ENCODE measurements around the gene UCK2. TPM values are rescaled to one million over a fixed set of nuclear protein-coding genes. Genes with fewer than 3 reads are reported as not detected.

UCK2 gene
- total RNA-seq, 6 experiments from 2014 or later, result 42.5 to 60.0 (median 52.1) TPM

DNA sequence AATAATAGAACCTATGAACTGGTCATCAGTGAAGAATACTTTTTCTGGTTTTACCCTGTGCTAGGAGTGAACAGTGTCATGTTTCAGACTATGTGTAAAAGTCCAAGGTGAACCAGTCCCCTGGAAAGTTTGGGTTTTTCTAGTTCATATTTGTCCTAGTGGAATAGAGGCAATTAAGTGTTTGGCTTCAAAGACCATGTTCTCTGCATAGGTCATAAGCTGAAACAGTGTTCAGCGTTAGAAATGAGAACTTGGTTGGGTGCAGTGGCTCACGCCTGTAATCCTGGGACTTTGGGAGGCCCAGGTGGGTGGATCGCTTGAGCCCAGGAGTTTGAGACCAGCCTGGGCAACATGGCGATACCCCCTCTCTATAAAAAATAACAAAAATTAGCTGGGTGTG, 77.5 kb downstream of the UCK2 start:
- Mint-ChIP-seq H3K27ac (no peak overlapping the region), H3K4me3 (no peak overlapping the region), H3K4me1 (ENCODE audit: low read depth) (peaks cover 75% of the 10 kb centered on the region), H3K27me3 (ENCODE audit: insufficient read depth) (peaks cover 7% of the 10 kb centered on the region; the same call in 1 of the 2 replicates), H3K36me3 (ENCODE audit: low read depth) (peaks cover 50% of the 10 kb centered on the region), H3K9me3 (no peaks in the 10 kb centered on the region)
- no peak for DNase-seq
- TF ChIP-seq, protein P1, sequence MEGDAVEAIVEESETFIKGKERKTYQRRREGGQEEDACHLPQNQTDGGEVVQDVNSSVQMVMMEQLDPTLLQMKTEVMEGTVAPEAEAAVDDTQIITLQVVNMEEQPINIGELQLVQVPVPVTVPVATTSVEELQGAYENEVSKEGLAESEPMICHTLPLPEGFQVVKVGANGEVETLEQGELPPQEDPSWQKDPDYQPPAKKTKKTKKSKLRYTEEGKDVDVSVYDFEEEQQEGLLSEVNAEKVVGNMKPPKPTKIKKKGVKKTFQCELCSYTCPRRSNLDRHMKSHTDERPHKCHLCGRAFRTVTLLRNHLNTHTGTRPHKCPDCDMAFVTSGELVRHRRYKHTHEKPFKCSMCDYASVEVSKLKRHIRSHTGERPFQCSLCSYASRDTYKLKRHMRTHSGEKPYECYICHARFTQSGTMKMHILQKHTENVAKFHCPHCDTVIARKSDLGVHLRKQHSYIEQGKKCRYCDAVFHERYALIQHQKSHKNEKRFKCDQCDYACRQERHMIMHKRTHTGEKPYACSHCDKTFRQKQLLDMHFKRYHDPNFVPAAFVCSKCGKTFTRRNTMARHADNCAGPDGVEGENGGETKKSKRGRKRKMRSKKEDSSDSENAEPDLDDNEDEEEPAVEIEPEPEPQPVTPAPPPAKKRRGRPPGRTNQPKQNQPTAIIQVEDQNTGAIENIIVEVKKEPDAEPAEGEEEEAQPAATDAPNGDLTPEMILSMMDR (IDR thresholded peaks at IDR 0.05), result no peak

DNA sequence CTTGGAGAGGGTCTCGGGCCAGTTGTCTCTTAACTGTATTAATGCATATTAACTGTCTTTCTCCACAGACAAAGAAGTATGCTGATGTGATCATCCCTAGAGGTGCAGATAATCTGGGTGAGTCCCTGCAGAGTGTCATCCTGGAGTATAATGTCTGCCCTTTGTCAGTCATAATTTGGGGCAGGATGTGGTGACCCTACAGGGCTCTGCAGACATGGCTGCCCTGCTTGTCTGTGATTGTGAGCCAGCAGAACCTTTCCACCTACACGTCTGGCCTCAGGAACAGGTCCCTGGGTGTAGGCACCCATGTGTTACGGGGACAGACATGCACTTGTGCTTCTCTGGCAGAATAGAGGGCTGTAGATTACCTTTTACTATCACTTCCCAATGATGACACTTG, 78.4 kb downstream of the UCK2 start:
- Mint-ChIP-seq H3K4me1 (ENCODE audit: low read depth) (peaks cover 66% of the 10 kb centered on the region), H3K27me3 (ENCODE audit: insufficient read depth) (peaks cover 7% of the 10 kb centered on the region; the same call in 1 of the 2 replicates), H3K9me3 (no peaks in the 10 kb centered on the region), H3K27ac (no peak overlapping the region; the same call in 1 of the 2 replicates), H3K36me3 (ENCODE audit: low read depth) (peaks cover 51% of the 10 kb centered on the region), H3K4me3 (no peak overlapping the region)
- TF ChIP-seq, protein P1 (IDR thresholded peaks at IDR 0.05), result no peak
- no peak for DNase-seq

DNA sequence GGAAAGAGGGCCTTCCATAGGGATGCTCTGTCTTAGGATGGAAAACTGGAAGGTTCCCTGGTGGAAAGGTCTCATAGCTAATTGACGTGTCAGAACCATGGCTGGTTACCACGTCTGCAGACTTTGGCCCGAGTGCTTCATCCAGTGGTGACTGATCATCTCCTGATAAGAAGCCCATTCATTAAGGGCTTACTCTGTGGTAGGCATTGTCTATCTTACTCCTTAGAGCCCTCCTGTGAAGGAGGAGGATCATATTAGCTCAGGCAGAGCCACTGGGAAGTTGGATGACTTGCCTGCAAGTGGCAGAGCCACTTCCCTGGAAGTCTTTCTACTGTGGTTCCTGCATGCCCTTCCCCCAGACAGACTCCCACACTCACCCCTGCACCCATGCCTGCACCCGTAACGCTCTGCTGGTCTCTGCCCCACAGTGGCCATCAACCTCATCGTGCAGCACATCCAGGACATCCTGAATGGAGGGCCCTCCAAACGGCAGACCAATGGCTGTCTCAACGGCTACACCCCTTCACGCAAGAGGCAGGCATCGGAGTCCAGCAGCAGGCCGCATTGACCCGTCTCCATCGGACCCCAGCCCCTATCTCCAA, 79.9 kb downstream of the UCK2 start:
- H3K27ac Mint-ChIP-seq, result peak overlapping the region; percentile 73
- H3K4me1 Mint-ChIP-seq (ENCODE audit: low read depth), result peaks cover 57% of the 10 kb centered on the region
- DNase-seq, result peak; percentile 80
- TF ChIP-seq, protein P1 (IDR thresholded peaks at IDR 0.05), result no peak
- peak overlapping the region; percentile 15; the same call in 1 of the 2 replicates for H3K4me3 Mint-ChIP-seq
- H3K36me3 Mint-ChIP-seq (ENCODE audit: low read depth), result peaks cover 46% of the 10 kb centered on the region
- H3K9me3 Mint-ChIP-seq, result no peaks in the 10 kb centered on the region
- peaks cover 7% of the 10 kb centered on the region; the same call in 1 of the 2 replicates for H3K27me3 Mint-ChIP-seq (ENCODE audit: insufficient read depth)

DNA sequence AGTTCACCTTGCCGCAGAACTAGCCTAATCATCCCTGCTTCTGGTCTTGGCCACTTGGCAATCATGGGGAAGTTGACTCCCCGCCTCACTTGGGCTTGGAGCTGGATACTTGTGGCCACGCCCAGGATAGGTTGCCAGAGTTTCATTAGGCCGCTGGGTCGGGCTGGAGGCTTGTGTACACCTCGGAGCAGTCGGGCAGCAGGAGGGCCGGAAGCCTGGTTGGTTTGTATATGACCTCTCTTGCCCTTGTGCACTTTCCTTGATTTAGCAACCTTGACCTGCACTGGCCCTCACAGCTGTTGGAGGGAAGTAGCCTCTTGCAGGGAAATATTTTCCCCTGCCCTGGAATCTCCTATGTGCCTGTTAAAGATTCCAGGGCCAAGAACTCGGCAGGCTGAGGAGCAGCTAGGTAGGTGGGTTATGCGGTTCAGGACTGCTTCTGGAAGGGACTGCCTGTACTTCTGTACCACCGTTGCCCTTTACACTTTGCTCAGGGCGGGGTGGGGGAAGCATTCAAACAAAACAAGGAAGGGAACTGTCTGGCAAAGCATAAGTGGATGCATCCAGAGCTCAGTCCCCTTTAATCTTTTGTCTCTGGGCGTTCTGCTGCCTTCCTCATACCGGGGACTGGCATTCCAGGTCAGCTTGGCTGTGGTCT, 83.5 kb downstream of the UCK2 start:
- Mint-ChIP-seq H3K9me3 (no peaks in the 10 kb centered on the region), H3K4me3 (no peak overlapping the region), H3K27me3 (ENCODE audit: insufficient read depth) (peaks cover 5% of the 10 kb centered on the region), H3K36me3 (ENCODE audit: low read depth) (peaks cover 28% of the 10 kb centered on the region), H3K27ac (0 out of 2 replicates have a peak overlapping the region, but pooled peaks have one; percentile 40), H3K4me1 (ENCODE audit: low read depth) (peaks cover 38% of the 10 kb centered on the region)
- DNase-seq, result no peak
- TF ChIP-seq, protein P1 (IDR thresholded peaks at IDR 0.05), result no peak

DNA sequence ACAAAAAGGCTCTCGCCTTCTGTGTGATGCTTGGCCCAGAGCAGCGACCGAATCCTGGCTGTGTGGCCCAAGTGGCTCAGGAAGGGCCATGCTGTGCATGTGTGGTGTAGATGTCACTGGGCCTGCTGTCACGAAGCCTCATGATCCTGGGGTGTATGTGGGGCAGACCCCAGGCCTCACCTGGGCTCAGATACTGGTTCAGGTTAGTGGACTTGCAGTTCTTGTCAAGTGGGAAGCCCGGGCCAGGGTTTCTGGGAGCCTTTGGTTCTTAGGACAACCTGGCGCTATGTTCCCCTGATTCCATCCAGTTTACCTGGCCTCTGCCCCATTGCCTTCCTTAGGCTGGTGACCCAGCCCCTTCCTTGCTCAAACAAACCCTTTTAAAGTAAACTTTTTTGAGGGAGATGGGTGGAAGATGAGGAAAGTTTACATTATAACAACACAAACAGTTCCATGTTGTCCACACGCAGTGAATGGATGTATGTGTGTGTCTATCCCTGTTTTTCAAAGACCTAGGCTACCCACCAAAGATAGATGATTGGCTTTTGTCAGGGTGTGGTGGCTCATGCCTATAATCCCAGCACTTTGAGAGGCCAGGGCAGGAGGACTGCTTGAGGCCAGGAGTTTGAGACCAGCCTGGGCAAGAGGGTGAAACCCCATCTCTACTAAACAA, 84.3 kb downstream of the UCK2 start:
- H3K27ac Mint-ChIP-seq, result 0 out of 2 replicates have a peak overlapping the region, but pooled peaks have one; percentile 2
- H3K36me3 Mint-ChIP-seq (ENCODE audit: low read depth), result peaks cover 26% of the 10 kb centered on the region
- TF ChIP-seq, protein P1 (IDR thresholded peaks at IDR 0.05), result no peak

More for the DNA sequence above, 84.3 kb downstream of the UCK2 start:
- no peak for DNase-seq
- H3K27me3 Mint-ChIP-seq (ENCODE audit: insufficient read depth), result peaks cover 7% of the 10 kb centered on the region
- peaks cover 31% of the 10 kb centered on the region for H3K4me1 Mint-ChIP-seq (ENCODE audit: low read depth)
- H3K9me3 Mint-ChIP-seq, result no peaks in the 10 kb centered on the region
- no peak overlapping the region for H3K4me3 Mint-ChIP-seq

All from HFFc6 (cell line).